ENCODE data around the gene MPST. TPM values are rescaled to one million over a fixed set of nuclear protein-coding genes. Genes with fewer than 3 reads are reported as not detected.
A peak's percentile ranks its signal among the peaks of the same experiment; 100 is the strongest.

The MPST gene
- total and polyA plus RNA-seq, 2 donors from 2014 or later, result 44.4 to 167 TPM

DNA sequence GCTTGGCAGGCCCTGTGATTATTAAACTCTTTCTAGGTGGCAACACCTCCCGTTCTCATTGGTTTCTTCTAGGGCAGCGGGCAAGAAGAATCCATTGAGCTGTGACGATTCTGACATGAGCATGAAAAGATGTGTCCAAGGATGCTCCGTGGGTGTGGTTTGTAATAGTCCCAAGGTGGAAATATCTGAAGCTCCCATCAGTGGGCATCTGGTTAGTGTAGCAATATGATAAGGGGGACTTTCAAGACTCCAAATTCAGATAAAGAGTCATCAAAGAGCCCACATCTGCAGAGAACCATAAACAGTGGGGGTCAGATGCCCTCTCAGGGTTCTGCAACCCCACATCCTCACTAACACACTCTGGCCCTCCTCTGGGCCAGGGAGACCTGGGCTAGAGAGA is 42.9 kb upstream of the MPST start:
- Histone ChIP-seq H3K27ac (ENCODE audit: low read depth in 2 of 2, low read length in 2 of 2) (no peak overlapping the region), H3K27me3 (ENCODE audit: control insufficient read depth, insufficient read depth, low read length) (no peaks in the 10 kb centered on the region), H3K4me3 (ENCODE audit: low read length in 3 of 3) (no peak overlapping the region), H3K36me3 (ENCODE audit: control insufficient read depth in 2 of 3, insufficient read depth in 3 of 3, low read length in 3 of 3) (no peaks in the 10 kb centered on the region), H3K9me3 (ENCODE audit: control insufficient read depth in 2 of 3, insufficient read depth in 1 of 3, low read length in 3 of 3) (no peaks in the 10 kb centered on the region), H3K4me1 (ENCODE audit: control insufficient read depth in 2 of 3, insufficient read depth in 2 of 3, low read depth in 1 of 3, low read length in 3 of 3) (peaks cover 0 to 4% (median 0%) of the 10 kb centered on the region in 3 donors), H3K9ac (ENCODE audit: low read length in 3 of 3) (no peak overlapping the region)
- FAIRE-seq (no peak), DNase-seq (no peak)
- intact Hi-C loops (cut with DNase I), result no loop called here
- TF ChIP-seq, protein P1, sequence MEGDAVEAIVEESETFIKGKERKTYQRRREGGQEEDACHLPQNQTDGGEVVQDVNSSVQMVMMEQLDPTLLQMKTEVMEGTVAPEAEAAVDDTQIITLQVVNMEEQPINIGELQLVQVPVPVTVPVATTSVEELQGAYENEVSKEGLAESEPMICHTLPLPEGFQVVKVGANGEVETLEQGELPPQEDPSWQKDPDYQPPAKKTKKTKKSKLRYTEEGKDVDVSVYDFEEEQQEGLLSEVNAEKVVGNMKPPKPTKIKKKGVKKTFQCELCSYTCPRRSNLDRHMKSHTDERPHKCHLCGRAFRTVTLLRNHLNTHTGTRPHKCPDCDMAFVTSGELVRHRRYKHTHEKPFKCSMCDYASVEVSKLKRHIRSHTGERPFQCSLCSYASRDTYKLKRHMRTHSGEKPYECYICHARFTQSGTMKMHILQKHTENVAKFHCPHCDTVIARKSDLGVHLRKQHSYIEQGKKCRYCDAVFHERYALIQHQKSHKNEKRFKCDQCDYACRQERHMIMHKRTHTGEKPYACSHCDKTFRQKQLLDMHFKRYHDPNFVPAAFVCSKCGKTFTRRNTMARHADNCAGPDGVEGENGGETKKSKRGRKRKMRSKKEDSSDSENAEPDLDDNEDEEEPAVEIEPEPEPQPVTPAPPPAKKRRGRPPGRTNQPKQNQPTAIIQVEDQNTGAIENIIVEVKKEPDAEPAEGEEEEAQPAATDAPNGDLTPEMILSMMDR (IDR thresholded peaks at IDR 0.05; ENCODE audit: borderline replicate concordance, extremely low read depth, insufficient read depth), result no peak

DNA sequence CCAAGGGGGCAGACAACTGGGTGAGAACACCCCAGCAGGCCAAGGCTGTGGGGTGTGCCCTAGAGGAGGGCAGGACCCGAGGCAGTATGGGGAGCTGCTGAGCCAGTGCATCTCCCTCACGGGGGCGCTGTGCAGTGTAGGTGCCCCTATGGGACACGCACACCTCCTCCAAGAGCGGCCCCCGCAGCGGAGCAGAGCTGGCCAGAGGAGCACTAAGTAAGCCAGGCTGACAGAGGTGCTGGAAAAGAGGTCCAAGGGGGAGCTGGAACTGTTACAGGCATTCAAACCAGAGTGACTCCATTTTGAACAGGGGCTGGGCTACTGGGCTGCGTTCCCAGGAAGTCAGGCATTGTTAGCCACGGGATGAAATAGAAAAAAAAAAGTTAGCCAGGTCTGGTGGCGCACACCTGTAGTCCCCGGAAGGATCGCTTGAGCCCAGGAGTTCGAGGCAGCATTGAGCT is 42.1 kb upstream of the MPST start:
- no peaks in the 10 kb centered on the region for H3K9me3 ChIP-seq (ENCODE audit: control insufficient read depth in 2 of 3, insufficient read depth in 1 of 3, low read length in 3 of 3)
- TF ChIP-seq, protein P1 (IDR thresholded peaks at IDR 0.05; ENCODE audit: borderline replicate concordance, extremely low read depth, insufficient read depth), result no peak
- no peaks in the 10 kb centered on the region for H3K36me3 ChIP-seq (ENCODE audit: control insufficient read depth in 2 of 3, insufficient read depth in 3 of 3, low read length in 3 of 3)
- H3K27ac ChIP-seq (ENCODE audit: low read depth in 2 of 2, low read length in 2 of 2), result no peak overlapping the region
- FAIRE-seq (no peak), DNase-seq (peak; percentile 38 to 87 (median 64))
- peak overlapping the region in 2 of 3 donors; percentile 54 for H3K9ac ChIP-seq (ENCODE audit: low read length in 3 of 3)
- intact Hi-C loops (cut with DNase I), result no loop called here
- H3K4me1 ChIP-seq (ENCODE audit: control insufficient read depth in 2 of 3, insufficient read depth in 2 of 3, low read depth in 1 of 3, low read length in 3 of 3), result peaks cover 0 to 4% (median 0%) of the 10 kb centered on the region in 3 donors
- H3K27me3 ChIP-seq (ENCODE audit: control insufficient read depth, insufficient read depth, low read length), result no peaks in the 10 kb centered on the region
- H3K4me3 ChIP-seq (ENCODE audit: low read length in 3 of 3), result peak overlapping the region; percentile 52 to 73 (median 68)

DNA sequence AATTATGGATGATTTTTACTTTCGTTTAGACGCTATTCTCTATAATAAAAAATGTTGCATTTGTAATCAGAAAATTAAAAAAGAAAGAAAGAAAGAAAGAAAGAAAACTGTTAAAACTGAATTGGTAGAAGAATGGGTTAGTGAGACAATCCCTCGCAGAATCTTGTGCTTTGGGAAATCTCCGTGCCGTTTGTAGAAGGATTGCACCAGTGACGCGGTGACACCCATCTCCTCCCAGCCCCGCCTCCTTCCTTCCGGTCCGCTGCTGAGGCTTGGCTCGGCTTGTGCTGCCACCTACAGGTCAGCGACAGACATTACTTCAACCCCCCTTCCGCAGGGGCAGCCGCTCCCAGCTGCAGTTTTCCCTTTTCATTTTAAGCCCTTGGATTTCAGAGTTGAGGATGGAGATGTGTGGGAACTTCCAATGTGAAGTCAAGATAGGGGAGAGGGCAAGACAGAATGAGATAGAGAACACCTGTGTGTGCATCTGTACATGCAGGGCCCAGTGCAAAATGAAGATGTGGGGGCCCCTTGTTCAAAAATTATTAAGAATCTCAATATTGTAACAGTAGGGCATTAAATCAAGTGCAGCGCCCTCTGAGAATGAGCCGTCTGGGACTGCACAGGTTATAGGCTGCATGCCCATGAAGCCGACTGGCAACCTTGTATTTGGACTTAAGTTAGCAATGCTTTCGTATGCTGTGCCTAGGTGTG is 41.4 kb upstream of the MPST start:
- peak; percentile 92 to 95 (median 94) for DNase-seq
- Histone ChIP-seq H3K9me3 (ENCODE audit: control insufficient read depth in 2 of 3, insufficient read depth in 1 of 3, low read length in 3 of 3) (no peaks in the 10 kb centered on the region), H3K4me3 (ENCODE audit: low read length in 3 of 3) (peak overlapping the region; percentile 52 to 73 (median 68)), H3K27me3 (ENCODE audit: control insufficient read depth, insufficient read depth, low read length) (no peaks in the 10 kb centered on the region), H3K4me1 (ENCODE audit: control insufficient read depth in 2 of 3, insufficient read depth in 2 of 3, low read depth in 1 of 3, low read length in 3 of 3) (peaks cover 0 to 4% (median 0%) of the 10 kb centered on the region in 3 donors), H3K9ac (ENCODE audit: low read length in 3 of 3) (peak overlapping the region in 2 of 3 donors; percentile 54), H3K27ac (ENCODE audit: low read depth in 2 of 2, low read length in 2 of 2) (no peak overlapping the region), H3K36me3 (ENCODE audit: control insufficient read depth in 2 of 3, insufficient read depth in 3 of 3, low read length in 3 of 3) (no peaks in the 10 kb centered on the region)
- TF ChIP-seq, protein P1 (IDR thresholded peaks at IDR 0.05; ENCODE audit: borderline replicate concordance, extremely low read depth, insufficient read depth), result peak; percentile 95
- intact Hi-C loops (cut with DNase I), result no loop called here
- FAIRE-seq, result peak; percentile 88

Data from kidney (tissue), 14 donors.